NCI-H2171 treated with DMSO at 0.1 percent for 48 hours (cell line): ENCODE results near the gene TRIM54.
"Not testable (repeated sequence)": the region's sequence is repeated elsewhere in the genome, so short reads cannot be mapped to it uniquely, and the experiment has no call there.

ENCODE experiments used
- DNase-seq: peaks from one replicate; lab custom pipeline; 2025; lab: John Stamatoyannopoulos, UW

TRIM54 gene

GRCh38 chr2:27256855-27257454 is 25.3 kb upstream of the TRIM54 start:
- DNase-seq: no peak

DNA sequence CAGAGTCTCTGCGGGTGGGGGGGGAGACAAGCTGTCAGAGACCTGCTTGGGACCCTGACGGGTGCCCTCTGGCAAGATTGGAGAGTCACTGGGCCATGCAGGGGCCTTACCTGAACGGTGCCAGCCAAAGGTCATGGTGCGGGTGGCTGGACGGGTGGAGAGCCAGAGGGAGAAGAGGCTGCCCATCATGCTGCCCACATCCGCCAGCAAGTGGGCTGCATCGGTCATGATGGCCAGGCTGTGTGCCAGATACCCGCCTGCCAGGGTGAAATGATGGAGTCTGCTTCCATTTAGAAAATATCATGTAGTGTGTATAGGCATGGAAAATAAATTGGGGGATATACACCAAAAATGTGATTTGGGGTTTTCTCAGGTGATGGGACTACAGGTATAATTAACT is 24.2 kb upstream of the TRIM54 start:
- no peak for DNase-seq

DNA sequence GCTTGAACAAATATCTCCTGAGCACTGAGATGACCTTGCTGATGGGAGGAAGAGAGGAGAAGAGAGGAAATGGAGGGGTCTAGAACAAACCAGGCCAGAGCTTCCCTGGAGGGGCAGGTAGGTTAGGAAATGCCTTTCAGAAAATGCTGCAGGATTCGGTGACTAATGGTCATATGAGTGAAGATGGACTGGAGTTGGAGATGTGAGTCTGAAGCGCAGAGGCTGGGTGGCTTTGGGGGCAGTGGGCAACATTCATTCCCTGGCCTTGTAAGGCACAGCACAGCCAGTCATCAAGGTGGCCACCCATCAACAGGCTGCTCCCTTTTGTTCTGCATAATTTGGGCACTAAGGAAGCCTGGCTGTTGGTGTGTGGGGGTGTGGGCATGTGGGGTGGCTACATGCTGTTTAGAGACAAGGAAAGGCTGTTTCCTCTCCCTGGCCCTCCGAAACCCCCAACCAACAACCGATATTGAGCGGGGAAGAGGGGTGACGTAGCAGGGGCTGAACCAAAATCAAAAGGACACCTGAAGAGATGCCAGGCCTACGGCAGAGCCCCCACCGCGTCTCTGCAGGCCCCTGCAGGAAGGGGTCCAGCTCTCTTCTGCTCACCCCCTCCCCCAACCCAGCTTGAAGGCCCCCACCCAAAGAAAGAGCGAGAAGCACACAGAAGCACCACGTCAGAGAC is 20.8 kb upstream of the TRIM54 start:
- DNase-seq: no peak

DNA sequence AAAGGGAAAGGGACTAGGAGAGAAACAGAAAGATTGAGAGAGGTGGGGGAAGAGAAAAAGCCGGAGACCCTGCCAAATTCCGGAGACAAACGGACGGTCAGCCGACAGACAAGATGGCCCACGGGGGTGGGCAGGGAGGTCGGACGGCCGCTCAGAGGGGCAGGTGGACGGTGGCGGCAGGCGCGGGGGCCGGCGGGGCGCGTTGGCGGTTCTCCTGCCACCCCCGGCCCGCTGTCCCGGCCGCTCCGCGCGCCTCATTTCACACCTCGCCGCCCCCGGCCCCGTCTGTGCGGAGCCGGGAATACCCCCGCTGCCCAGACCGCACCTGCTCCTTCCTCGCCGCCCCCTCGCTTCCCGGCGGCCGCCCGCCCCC is 20.3 kb upstream of the TRIM54 start:
- DNase-seq: no peak

- DNase-seq: peak; percentile 46
Observed at GRCh38 chr2:27262379-27263286, 19.6 kb upstream of the TRIM54 start, which contains the start of gene SLC30A3. SLC30A3 (minus strand) TSS chr2:27263047; CDS start chr2:27262906, 141 bp downstream.

DNA sequence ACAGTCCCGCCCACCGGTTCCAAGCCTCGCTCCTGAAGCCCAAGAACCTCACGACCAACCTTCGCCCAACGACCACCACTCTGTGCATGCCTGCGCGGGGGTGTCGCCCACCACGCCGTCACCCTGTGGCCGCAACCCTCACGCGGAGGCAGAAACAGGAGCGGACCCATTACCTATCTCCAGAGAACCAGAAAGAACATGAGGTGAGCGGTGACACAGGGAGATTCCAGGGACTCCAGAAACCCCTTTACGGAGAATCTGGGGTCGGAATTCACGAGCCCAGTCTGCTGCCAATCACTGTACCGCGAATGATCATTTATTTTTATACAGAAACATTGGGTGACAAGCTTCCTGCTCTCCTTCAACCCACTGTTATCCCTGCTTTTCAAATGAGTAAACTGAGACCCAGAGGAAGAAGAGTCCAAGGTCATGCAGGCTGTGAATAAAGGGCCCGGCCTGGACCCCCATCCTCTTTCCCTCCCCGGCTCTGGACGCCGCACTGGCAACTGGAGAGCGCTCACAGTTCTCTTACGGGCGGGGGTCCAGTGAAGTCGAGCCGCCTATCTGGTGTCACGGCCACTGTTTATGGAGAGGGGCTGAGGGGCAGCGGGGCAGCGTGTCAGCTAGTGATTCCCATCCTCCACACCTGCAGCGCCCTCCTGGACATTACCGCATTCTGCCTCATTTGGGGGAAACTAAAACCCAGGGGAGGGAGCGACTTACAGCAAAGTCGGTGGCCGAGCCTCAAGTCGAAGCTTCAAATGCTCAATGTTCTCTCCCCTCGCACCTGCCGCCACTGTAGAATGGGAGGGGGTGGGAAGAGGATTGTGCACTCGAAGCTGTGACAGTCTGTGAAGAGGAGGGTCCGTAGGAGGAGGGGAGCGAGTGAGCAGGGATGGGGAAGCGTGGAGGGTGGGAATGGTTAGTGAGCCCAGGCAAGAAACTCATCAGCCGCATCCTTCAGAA is 18.7 kb upstream of the TRIM54 start:
- DNase-seq: peak; percentile 48

DNA sequence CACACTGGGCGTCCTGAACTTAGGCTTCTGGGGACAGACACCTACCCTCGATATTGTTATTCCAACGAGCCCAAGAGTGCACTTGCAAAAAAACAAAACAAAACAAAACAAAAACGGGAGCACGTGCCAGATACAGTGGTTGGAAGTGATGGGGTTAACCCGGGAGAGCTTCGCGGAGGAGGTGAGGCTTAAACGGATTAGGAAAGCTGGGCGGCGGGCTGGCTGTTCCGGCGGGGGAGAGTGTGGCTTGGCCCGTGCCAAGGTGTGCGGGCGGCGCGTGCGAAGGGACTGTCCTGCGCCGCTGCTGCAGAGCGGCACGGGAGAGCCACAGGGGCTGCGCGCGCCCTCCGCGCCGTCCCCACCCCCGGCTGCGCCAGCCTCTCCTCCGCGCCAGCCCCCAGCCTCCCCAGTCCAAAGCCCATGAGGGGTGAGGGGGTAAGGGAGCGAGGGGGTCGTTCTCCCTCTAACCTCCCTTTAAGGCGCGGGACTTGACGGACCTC is 17.9 kb upstream of the TRIM54 start:
- peak; percentile 48 for DNase-seq

DNA sequence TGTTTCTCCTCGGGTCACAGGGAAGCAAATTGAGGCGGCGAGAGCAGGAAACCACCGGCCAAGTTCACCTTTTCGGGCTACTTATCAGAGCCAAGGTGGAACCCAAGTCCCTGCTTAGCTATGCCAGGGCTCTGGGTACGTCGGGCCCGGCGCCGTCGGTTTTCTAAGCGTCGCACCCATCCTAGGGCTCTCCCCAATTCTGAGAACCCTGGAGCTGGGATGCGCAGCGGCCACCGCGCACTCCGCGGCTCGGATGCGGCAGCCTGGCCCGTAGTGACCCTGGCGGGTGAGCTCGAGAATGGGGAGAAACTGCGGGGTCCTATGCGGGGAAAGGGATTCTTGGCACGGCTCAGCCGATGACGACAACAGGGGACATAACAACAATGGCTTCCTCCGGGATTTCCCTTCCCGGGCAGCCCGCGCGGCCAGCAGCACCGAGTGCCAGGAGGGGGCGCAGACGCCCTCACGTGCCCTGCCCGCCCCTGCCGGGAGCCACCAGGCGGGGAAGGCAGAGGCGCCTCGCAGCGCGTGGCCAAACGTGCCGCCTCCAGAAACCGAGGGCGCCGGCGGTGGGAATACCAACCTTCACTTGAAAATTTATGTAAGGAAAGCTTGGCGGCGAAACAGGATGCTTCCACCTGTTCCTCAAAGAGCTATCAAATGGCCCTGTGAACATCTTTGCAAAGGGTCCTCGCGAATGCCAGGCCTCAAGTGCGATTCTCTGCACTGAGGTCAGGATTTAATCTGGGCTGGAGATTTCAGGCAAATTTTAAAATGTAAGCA is 17.3 kb upstream of the TRIM54 start:
- peak; percentile 87 for DNase-seq

DNA sequence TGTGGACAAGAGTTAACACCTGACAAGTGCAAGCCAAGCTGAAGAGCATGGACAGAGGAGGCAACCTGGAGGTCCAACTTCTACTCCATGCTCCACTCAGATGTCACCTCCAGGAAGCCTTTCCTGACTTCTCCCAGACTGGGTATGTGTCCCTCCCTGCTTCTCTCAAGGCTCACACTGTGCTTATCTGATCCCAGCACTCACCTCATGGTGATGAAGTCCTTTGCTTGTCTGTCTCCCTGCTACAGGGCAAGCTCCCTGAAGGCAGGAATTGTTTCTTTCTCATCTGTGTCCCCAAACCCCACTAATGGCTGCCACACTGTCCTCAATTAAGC is 16.7 kb upstream of the TRIM54 start:
- DNase-seq: no peak

- not testable (repeated sequence) for DNase-seq
Observed at GRCh38 chr2:27268296-27268695, 13.9 kb upstream of the TRIM54 start.

- no peak for DNase-seq
Observed at GRCh38 chr2:27270131-27270530, 12.1 kb upstream of the TRIM54 start.

- DNase-seq: no peak
Observed at GRCh38 chr2:27270670-27271069, 11.6 kb upstream of the TRIM54 start.

DNA sequence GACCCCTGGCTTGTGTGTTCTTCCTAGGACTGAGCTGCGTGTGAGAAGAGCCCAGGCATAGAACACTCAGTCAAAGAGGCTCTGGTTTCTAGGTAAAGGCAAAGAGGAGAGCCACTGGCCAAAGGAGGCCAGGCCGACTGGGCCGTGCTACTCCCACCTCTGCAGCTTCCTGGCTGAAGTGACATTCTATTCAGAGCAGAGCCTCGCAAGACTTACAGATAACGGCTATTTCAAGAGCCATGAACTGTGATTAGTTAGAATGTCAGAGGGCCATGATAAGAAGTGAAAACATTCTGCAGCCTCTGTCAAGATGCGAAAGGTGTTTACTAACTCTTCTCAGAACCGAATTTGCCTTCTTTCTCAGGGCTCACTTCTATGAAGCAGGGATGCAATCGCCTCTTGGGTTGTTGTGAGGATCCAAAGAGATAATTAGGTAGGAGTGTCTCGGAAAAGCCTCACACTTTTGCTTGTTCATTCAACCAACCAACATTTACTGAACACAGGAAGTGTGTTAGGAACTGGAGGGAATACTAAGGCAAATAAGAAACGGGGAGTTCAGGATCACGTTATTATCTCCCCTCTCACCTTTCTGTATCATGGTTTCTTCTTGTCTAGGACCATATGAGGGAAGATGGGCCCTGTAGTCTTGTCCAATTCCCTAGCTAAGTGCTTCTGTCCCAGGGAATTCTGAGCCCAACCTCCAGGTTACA is 10.4 kb upstream of the TRIM54 start:
- DNase-seq: no peak

- not testable (repeated sequence) for DNase-seq
Observed at GRCh38 chr2:27272537-27273522, 9.4 kb upstream of the TRIM54 start.

GRCh38 chr2:27275211-27276150 is 6.7 kb upstream of the TRIM54 start, which contains the start of gene DNAJC5G:
DNAJC5G (plus strand) TSS chr2:27275433; CDS start chr2:27276729, 1,296 bp downstream.
- DNase-seq: no peak

DNA sequence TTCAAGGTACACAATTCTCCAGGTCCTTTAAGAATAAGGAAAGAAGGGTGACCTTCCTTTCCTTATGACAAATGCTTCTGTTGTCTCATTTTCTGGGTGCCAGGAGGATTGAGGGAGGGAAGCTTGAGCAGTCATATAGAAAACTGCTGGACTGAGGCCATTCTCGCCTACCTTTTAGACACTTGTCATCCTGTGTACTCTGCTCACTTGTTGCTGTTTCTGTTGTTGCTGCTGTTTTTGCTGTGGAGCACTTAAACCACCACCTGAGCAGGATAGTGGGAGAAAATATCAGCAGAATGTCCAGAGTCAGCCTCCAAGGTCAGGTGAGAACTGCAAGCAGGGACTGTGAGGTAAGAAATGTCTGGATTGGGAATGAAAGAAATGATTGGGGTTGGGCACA is 4.2 kb upstream of the TRIM54 start:
- no peak for DNase-seq

GRCh38 chr2:27280826-27281225 is 1.4 kb upstream of the TRIM54 start:
- no peak for DNase-seq

DNA sequence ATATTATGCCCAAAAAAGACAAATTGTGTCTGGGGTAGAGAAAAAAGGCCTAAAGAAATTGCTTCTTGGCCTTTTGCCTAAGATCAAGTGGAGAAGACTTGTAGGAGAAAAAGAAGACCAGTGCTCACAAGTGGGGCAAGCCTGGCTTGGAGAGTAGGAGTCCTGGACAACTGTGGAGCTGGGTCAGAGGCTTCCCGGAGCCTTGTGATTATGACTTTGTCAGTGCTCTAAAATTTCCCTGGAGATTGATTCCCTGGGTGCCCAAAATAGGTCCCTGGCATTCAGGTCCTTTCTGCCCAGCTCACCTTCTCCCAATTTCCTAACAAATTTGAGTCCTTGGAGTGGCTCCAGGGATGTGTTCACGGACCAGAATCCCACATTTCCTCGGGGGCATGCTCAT is 787 bp upstream of the TRIM54 start:
- no peak for DNase-seq
